Ascending aorta (tissue), 2 donors: ENCODE results near the gene CD19. TPM values are rescaled to one million over a fixed set of nuclear protein-coding genes. Genes with fewer than 3 reads are reported as not detected.
"Not testable (repeated sequence)": the region's sequence is repeated elsewhere in the genome, so short reads cannot be mapped to it uniquely, and the experiment has no call there.

Source experiments
- DNase-seq, 2 donors: peaks; one replicate each; pipeline ENCODE4 v3.0.0-alpha.2; 2019; ENCODE audit warnings: low spot score in 2 of 2
- H3K27ac ChIP-seq, 2 donors: fragments of 200-600 bp; sonication (generic); one replicate each; pipeline ENCODE4 v1.5.1; 2016 to 2017; ENCODE audit warnings: mild to moderate bottlenecking in 1 of 2
- H3K27me3 ChIP-seq: fragments of 200-600 bp; sonication (generic); one replicate; pipeline ENCODE4 v1.5.1; 2017
- H3K36me3 ChIP-seq, 2 donors: fragments of 200-600 bp; sonication (generic); one replicate each; pipeline ENCODE4 v1.5.1; 2016
- H3K4me1 ChIP-seq, 2 donors: fragments of 200-600 bp; sonication (generic); one replicate each; pipeline ENCODE4 v1.5.1; 2016 to 2017; ENCODE audit warnings: mild to moderate bottlenecking in 1 of 2
- H3K4me3 ChIP-seq, 2 donors: fragments of 200-600 bp; sonication (generic); one replicate each; pipeline ENCODE4 v1.5.1; 2016 to 2017; ENCODE audit warnings: mild to moderate bottlenecking in 1 of 2
- H3K9me3 ChIP-seq, 2 donors: fragments of 200-600 bp; sonication (generic); one replicate each; pipeline ENCODE4 v1.5.1; 2016
- intact Hi-C: fragments of 100-400 bp; cut with DNase I; formaldehyde crosslinking; loops from one replicate; pipeline ENCODE4 v1.15.1; 2023
- total RNA-seq: library from RNA; depleted of rRNA; stranded (reverse); fragments of >200 nt; gene quantifications from one replicate; pipeline ENCODE4 v1.1.0, GENCODE V29; 2016
- TF ChIP-seq, protein P1 (sequence below), 3 experiments: fragments of 200-600 bp in 2 of 3; fragments of 450-650 bp in 1 of 3; sonication (generic) in 2 of 3; IDR thresholded peaks; one replicate each; pipeline ENCODE4 v1.5.1; 2016 to 2019; ENCODE audit warnings: antibody characterized with exemption in 3 of 3, mild to moderate bottlenecking in 1 of 3, moderate library complexity in 1 of 3

CD19 gene
- total RNA-seq, 1 donor from 2014 or later: not detected

DNA sequence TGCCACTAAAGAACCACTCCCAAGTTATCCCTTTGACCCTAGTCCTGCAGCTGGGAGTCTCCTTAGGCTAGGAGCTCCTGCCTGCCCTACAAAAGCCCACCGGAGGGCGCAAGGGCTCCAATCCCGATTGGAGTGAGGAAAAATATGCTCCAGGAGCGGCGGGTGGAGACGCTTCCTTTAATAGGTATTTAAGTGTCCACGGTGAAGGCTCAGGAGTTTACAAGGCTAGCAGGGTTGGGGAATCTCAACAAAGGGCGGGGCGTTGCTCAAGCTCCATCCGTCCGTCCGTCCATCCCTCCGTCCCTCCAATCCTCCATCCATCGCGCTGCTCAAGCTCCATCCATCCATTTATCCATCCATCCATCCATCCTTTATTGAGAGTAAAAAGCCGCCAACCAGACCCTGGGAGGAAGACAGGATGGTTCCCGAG is 42.3 kb downstream of the CD19 start:
- H3K4me1 ChIP-seq: peaks cover 5 to 20% of the 10 kb centered on the region in 2 donors
- peak overlapping the region; percentile 90 to 93 for H3K4me3 ChIP-seq
- H3K27me3 ChIP-seq: no peaks in the 10 kb centered on the region
- no peak for DNase-seq
- peak overlapping the region; percentile 77 to 80 for H3K27ac ChIP-seq
- H3K36me3 ChIP-seq: peaks cover 11% of the 10 kb centered on the region in 2 donors
- TF ChIP-seq, protein P1, sequence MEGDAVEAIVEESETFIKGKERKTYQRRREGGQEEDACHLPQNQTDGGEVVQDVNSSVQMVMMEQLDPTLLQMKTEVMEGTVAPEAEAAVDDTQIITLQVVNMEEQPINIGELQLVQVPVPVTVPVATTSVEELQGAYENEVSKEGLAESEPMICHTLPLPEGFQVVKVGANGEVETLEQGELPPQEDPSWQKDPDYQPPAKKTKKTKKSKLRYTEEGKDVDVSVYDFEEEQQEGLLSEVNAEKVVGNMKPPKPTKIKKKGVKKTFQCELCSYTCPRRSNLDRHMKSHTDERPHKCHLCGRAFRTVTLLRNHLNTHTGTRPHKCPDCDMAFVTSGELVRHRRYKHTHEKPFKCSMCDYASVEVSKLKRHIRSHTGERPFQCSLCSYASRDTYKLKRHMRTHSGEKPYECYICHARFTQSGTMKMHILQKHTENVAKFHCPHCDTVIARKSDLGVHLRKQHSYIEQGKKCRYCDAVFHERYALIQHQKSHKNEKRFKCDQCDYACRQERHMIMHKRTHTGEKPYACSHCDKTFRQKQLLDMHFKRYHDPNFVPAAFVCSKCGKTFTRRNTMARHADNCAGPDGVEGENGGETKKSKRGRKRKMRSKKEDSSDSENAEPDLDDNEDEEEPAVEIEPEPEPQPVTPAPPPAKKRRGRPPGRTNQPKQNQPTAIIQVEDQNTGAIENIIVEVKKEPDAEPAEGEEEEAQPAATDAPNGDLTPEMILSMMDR (IDR thresholded peaks at IDR 0.05): peak; percentile 31 to 54 (median 48)
- no peaks in the 10 kb centered on the region for H3K9me3 ChIP-seq
- intact Hi-C loops: loop anchor here (1.0 to 10.0 kb wide), 4 partner anchors 24 to 818 kb away; partner anchors contain the start of genes APOBR, CLN3, KIF22 and NFATC2IP

DNA sequence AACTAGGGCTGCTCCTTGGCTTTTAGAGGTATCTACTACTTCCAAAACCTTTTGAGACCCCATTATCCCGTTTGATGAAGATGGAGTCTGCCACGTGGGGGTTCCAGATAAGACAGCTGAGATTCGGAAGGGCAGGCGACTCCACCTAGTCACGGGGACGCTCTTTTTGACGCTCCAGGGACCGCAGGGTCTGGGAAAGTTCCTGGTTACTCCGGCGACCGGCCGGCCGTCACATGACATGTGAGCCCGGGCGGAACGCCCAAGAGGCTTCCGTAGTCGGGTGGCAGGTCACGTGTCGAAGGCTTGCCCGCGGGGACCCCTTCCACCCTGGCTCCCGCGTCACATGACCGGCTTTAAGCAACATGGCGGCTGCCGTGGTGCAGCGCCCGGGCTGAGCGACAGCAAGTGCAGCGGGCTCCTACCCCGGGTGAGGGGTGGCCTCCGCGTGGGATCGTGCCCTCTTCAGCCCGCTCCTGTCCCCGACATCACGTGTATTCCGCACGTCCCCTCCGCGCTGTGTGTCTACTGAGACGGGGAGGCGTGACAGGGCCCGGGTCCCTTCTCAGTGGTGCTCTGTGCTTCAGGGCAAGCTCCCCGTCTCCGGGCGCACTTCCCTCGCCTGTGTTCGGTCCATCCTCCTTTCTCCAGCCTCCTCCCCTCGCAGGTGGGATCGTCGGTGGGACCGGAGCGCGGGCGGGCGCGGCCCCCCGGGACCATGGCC is 42.8 kb downstream of the CD19 start, which contains the start of gene SPNS1:
TSS of gene SPNS1 (plus strand) at position 342 of the 721 bp plus-strand sequence. CDS start at position 716, 374 bp downstream.
- Histone ChIP-seq H3K27ac (peak within 1 kb of the TSS; percentile 77 to 80), H3K4me3 (peak within 1 kb of the TSS; percentile 90 to 93), H3K36me3 (peaks cover 17% of the 10 kb centered on the region in 2 donors), H3K4me1 (peaks cover 5 to 20% of the 10 kb centered on the region in 2 donors), H3K27me3 (no peaks in the 10 kb centered on the region), H3K9me3 (no peaks in the 10 kb centered on the region)
- intact Hi-C loops: loop anchor here (1.0 to 10.0 kb wide), 4 partner anchors 24 to 818 kb away; partner anchors contain the start of genes APOBR, CLN3, KIF22 and NFATC2IP
- TF ChIP-seq, protein P1 (IDR thresholded peaks at IDR 0.05): no peak
- DNase-seq: peak; percentile 84 to 99

DNA sequence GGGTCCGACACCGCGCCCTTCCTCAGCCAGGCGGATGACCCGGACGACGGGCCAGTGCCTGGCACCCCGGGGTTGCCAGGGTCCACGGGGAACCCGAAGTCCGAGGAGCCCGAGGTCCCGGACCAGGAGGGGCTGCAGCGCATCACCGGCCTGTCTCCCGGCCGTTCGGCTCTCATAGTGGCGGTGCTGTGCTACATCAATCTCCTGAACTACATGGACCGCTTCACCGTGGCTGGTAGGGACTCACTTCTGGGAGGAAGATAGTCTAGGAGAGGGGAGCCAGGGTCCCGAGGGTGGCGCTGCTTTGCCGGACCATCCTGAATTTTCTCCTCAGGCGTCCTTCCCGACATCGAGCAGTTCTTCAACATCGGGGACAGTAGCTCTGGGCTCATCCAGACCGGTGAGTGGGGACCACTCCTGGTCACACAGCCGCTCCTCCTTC is 43.4 kb downstream of the CD19 start:
- Histone ChIP-seq H3K9me3 (no peaks in the 10 kb centered on the region), H3K27me3 (no peaks in the 10 kb centered on the region), H3K27ac (peak overlapping the region; percentile 29 to 80), H3K4me1 (peaks cover 5 to 20% of the 10 kb centered on the region in 2 donors), H3K4me3 (peak overlapping the region; percentile 90 to 93), H3K36me3 (peaks cover 21% of the 10 kb centered on the region in 2 donors)
- TF ChIP-seq, protein P1 (IDR thresholded peaks at IDR 0.05): no peak
- intact Hi-C loops: loop anchor here (10.0 kb wide), 1 partner anchor 420 kb away; the partner anchor contains the start of gene SGF29
- DNase-seq: no peak

DNA sequence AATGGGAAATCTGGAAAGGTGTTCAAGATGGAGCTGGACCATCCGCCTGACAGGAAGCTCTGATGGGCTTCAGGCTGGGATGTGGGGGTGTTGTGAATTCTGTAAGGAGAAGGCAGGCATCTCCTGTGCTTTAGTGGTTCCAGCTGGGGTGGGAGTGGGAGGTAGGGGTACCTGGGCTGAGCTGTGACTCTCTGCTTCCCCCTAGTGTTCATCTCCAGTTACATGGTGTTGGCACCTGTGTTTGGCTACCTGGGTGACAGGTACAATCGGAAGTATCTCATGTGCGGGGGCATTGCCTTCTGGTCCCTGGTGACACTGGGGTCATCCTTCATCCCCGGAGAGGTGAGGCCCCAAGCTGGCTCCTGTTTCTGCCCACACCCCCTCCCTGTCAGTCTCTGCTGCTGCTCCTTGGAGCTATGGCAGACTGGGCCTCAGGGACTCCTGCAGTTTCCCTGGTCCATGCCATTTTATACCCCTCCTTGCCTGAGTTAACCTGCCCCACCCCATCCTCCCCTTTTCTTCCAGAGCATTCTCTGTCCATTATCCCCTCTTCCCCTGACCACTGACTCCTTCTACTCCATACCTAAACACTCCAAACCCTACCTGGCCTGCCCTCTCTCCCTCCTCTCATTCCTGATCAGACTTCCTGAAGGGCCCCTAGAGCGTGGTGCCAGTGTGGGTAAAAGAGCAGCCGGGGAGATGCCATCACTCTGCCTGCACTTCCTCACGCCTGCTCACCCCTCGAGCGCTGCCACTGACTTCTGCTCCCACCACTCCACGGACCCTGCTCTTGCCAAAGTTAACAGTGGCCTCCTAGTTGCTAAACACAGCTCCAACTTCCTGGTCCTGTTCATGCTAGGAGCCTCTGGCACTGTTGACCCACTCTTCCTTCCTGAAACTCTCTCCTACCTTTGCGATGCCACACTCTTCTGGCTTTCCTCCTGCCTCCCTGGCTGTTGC is 46.2 kb downstream of the CD19 start:
- Histone ChIP-seq H3K36me3 (peaks cover 38 to 49% of the 10 kb centered on the region in 2 donors), H3K4me3 (no peak overlapping the region), H3K27me3 (no peaks in the 10 kb centered on the region), H3K9me3 (no peaks in the 10 kb centered on the region), H3K27ac (no peak overlapping the region), H3K4me1 (peaks cover 5 to 20% of the 10 kb centered on the region in 2 donors)
- TF ChIP-seq, protein P1 (IDR thresholded peaks at IDR 0.05): peak in 1 of 3 experiments; percentile 7
- intact Hi-C loops: loop anchor here (10.0 kb wide), 1 partner anchor 423 kb away; the partner anchor contains the start of gene SGF29
- DNase-seq: no peak

DNA sequence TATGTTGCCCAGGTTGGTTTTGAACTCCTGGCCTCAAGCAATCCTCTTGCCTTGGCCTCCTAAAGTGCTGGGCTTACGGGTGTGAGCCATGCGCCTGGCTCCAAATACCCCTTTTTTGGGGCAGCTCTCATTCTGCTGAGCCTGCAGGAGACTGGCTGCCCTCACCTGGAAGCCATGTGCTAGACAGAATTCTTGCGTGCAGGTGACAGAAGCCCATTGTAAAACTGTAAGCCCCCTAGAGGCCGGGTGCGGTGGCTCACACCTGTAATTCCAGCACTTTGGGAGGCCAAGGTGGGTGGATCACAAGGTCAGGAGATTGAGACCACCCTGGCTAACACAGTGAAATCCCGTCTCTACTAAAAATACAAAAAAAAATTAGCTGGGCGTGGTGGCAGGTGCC is 48.6 kb downstream of the CD19 start:
- peaks cover 61 to 69% of the 10 kb centered on the region in 2 donors for H3K36me3 ChIP-seq
- H3K4me3 ChIP-seq, H3K27ac ChIP-seq, H3K27me3 ChIP-seq, intact Hi-C loops, H3K9me3 ChIP-seq, DNase-seq, H3K4me1 ChIP-seq: not testable (repeated sequence)
